ENCODE data around the gene MDM2.
"Not testable (repeated sequence)": the region's sequence is repeated elsewhere in the genome, so short reads cannot be mapped to it uniquely, and the experiment has no call there.

Gene MDM2

GRCh38 chr12:68786929-68787328 is 21.0 kb upstream of the MDM2 start:
- no peak for DNase-seq

- no peak for DNase-seq
Measured at GRCh38 chr12:68788554-68789143, 19.3 kb upstream of the MDM2 start.

- DNase-seq = no peak
Measured at GRCh38 chr12:68789144-68789878, 18.7 kb upstream of the MDM2 start.

GRCh38 chr12:68790081-68790951 is 17.7 kb upstream of the MDM2 start:
- no peak for DNase-seq

GRCh38 chr12:68790952-68791234 is 17.1 kb upstream of the MDM2 start:
- DNase-seq = no peak

GRCh38 chr12:68791897-68792481 is 16.0 kb upstream of the MDM2 start:
- no peak for DNase-seq

GRCh38 chr12:68792952-68793351 is 15.0 kb upstream of the MDM2 start:
- DNase-seq = peak; percentile 57 to 58

GRCh38 chr12:68793436-68793835 is 14.5 kb upstream of the MDM2 start:
- DNase-seq = no peak

- no peak for DNase-seq
Measured at GRCh38 chr12:68793975-68794652, 13.9 kb upstream of the MDM2 start.

- DNase-seq = no peak
Measured at GRCh38 chr12:68794653-68795251, 13.2 kb upstream of the MDM2 start.

- DNase-seq = no peak
Measured at GRCh38 chr12:68796399-68796798, 11.6 kb upstream of the MDM2 start.

GRCh38 chr12:68798882-68799234 is 9.1 kb upstream of the MDM2 start:
- DNase-seq = no peak

- no peak for DNase-seq
Measured at GRCh38 chr12:68800294-68800693, 7.7 kb upstream of the MDM2 start.

- not testable (repeated sequence) for DNase-seq
Measured at GRCh38 chr12:68801124-68801523, 6.9 kb upstream of the MDM2 start.

GRCh38 chr12:68802372-68802745 is 5.6 kb upstream of the MDM2 start:
- not testable (repeated sequence) for DNase-seq

- DNase-seq = not testable (repeated sequence)
Measured at GRCh38 chr12:68802911-68803651, 4.9 kb upstream of the MDM2 start.

- no peak for DNase-seq
Measured at GRCh38 chr12:68803948-68804656, 3.9 kb upstream of the MDM2 start.

GRCh38 chr12:68804657-68805591 is 3.1 kb upstream of the MDM2 start:
- no peak for DNase-seq

- no peak for DNase-seq
Measured at GRCh38 chr12:68805592-68806120, 2.3 kb upstream of the MDM2 start.
